NCI-H2227 (cell line): ENCODE results near the gene NOS3.
"Not testable (repeated sequence)": the region's sequence is repeated elsewhere in the genome, so short reads cannot be mapped to it uniquely, and the experiment has no call there.

Source experiments
- DNase-seq: peaks from one replicate; lab custom pipeline; 2025; ENCODE audit not compliant: unreplicated experiment; lab: John Stamatoyannopoulos, UW

The NOS3 gene

GRCh38 chr7:151014950-151015349 lies 24.1 kb downstream of the NOS3 start:
- DNase-seq = no peak

- DNase-seq = no peak
Measured at GRCh38 chr7:151015967-151016366, 25.1 kb downstream of the NOS3 start.

- no peak for DNase-seq
Measured at GRCh38 chr7:151016505-151016904, 25.7 kb downstream of the NOS3 start.

- no peak for DNase-seq
Measured at GRCh38 chr7:151016942-151017341, 26.1 kb downstream of the NOS3 start.

- DNase-seq = no peak
Measured at GRCh38 chr7:151017370-151017952, 26.6 kb downstream of the NOS3 start.

- no peak for DNase-seq
Measured at GRCh38 chr7:151017953-151018420, 27.2 kb downstream of the NOS3 start.

- no peak for DNase-seq
Measured at GRCh38 chr7:151018421-151019129, 27.8 kb downstream of the NOS3 start.

GRCh38 chr7:151019130-151019447 lies 28.3 kb downstream of the NOS3 start:
- no peak for DNase-seq

- DNase-seq = peak; percentile 38
Measured at GRCh38 chr7:151020231-151020630, 29.4 kb downstream of the NOS3 start.

- no peak for DNase-seq
Measured at GRCh38 chr7:151023232-151023631, 32.4 kb downstream of the NOS3 start.

GRCh38 chr7:151024435-151025056 lies 33.7 kb downstream of the NOS3 start, which contains the start of gene ATG9B:
ATG9B (minus strand) TSS chr7:151024494; CDS start chr7:151024423, 71 bp downstream.
- DNase-seq = no peak

- no peak for DNase-seq
Measured at GRCh38 chr7:151025924-151026671, 35.3 kb downstream of the NOS3 start.

GRCh38 chr7:151026771-151027727 lies 36.2 kb downstream of the NOS3 start:
- peak; percentile 34 for DNase-seq

GRCh38 chr7:151027728-151028130 lies 36.9 kb downstream of the NOS3 start:
- DNase-seq = not testable (repeated sequence)

GRCh38 chr7:151028131-151028947 lies 37.5 kb downstream of the NOS3 start, which contains the start of gene ABCB8:
ABCB8 (plus strand) TSS chr7:151028450; CDS start chr7:151028516, 66 bp downstream.
- DNase-seq = peak; percentile 100

- no peak for DNase-seq
Measured at GRCh38 chr7:151028948-151029501, 38.2 kb downstream of the NOS3 start.

- no peak for DNase-seq
Measured at GRCh38 chr7:151031011-151031410, 40.2 kb downstream of the NOS3 start.

- DNase-seq = no peak
Measured at GRCh38 chr7:151032936-151033863, 42.4 kb downstream of the NOS3 start.
